GM18498 (cell line): ENCODE measurements around the gene MANBA.

Source experiments
- ATAC-seq: cut with Tn5 transposase; IDR thresholded peaks from one replicate; pipeline ENCODE4 v1.9.1; 2021; ENCODE audit warnings: mild to moderate bottlenecking, moderate library complexity; ENCODE audit not compliant: unreplicated experiment

Gene MANBA

DNA sequence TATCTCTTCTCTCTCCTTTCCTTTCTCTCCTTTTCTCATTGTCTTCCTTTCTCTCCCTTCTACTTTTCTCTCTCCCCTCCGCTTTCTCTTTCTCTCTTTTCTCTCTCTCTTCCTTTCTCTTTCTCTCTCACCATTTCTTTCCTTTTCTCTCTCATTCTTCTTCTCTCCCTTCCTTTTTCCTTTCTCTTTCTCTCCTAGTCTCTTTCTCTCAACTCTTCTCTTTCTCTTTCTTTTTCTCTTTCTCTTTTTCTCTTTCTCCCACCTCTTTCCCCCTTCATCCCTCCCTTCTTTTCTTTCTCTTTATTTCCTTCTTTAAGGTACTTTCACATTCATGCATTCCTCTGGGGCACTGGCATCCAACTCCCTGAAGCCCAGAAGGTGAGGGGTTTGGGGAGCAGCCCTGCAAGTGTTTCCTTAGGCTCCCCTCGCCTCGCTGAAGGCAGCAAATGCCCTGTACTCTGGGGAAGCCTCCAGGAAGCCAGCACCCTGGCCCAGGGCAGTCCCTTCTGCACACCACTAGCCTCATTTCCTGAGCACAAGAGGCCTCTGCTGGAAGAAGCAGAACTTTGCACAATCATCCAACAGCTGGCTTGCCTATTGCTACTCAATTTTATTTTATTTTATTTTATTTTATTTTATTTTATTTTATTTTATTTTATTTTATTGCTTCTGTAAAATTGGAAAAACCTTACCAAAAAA lies 135.4 kb downstream of the MANBA start:
- peak; percentile 93 for ATAC-seq

DNA sequence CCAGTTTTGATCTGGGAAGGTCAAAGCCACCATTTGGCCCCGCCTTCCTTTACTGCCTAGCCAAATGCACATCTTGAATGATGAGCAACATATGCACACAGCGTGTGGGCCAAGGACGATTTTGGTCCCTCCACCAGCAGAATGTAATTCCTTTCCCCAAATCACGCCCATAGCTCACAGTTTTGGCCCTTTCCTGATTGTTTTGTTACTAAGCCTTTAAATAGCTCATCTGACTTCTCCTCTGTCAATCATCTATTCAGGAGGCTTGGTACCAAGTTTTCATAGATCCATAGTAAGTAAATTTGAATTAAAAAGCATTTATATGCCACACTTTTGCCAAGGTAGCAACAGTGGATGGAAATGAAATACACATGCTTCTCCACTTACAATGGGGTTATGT lies 136.3 kb downstream of the MANBA start:
- no peak for ATAC-seq

DNA sequence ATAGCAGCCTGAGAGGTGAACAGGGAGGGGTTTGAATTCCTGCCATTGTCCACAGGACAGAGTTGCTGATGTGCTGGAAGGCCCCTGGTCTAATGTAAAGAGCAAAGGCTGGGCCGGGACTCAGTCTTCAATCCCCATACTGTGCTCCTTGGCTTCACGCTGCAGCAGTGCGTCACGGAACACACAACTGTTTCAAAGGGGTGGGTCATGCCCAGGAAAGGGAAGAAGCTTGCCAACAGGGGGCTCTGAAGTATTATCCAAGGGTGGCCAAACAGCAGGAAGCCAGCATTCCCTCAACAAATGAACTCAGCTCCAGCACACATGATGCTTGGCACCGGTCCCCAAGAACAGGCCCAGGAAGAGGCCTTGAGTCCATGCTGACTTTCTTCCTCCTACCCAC lies 137.1 kb downstream of the MANBA start:
- no peak for ATAC-seq

DNA sequence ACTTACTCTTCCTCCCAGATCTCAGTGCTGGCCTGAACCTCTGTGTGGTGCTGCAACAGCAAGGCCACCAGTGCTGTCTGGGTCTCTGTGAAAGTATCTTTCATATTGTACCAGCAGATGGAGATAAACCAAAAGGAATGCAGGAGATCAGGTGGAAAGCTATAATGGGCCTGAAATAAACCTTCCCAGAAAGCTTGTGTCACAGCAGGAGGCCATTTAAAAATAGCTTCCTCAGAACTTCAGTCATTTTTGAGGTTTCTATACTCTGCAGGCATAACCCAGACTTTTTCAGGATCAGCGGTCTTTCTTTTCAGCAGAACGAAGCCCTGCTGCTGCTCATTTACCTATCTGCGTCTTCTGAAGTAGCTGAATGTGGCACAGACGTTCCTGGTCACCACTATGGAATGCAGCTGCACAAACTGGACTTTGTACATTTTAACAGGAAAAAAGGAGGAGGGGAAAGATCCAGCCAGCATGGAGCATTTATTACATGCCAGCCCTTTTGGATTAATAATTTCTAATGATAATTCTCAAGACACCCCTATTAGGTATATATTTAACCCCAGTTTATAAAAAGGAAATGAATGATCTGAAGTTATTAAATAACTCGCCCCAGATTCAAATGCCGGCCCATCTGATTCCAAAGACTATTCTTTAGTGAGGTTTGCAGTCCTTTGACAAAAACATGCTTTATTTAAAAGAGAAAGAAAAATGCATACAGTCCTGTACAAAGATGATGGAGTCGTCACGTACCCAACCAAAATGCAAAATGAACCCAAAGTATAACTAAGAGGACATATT lies 139.9 kb downstream of the MANBA start:
- ATAC-seq: peak; percentile 52

DNA sequence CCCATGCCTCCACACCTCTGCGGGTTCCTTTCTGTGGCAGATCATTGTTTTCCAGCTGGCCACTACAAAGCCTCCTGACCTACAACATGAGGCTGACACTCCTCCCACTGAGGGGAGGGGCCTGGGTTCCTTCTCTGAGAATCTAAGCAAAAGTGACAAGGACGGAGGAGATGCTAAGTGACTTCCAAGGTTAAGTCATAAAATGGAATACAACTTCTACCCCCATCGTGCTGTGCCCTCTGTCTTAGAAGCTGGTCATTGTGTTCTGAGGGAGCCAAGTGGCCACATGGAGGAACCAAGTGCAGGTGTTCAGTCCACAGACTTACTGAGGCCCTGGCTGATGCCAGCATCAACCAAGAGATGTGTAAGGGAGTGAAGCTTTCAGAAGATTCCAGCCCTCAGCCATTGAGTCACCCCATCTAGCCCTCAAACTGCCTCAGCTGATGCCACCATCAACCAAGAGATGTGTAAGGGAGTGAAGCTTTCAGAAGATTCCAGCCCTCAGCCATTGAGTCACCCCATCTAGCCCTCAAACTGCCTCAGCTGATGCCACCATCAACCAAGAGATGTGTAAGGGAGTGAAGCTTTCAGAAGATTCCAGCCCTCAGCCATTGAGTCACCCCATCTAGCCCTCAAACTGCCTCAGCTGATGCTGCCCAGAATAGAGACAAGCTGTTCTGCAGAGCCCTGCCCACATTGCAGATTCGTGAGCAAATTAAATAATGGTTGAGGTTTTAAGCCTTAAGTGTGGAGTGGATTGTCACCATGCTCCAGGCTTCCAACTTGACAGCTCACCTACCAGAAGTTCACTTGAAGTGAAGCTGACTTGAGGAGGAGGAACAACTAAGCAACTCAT lies 140.8 kb downstream of the MANBA start:
- peak; percentile 12 for ATAC-seq

DNA sequence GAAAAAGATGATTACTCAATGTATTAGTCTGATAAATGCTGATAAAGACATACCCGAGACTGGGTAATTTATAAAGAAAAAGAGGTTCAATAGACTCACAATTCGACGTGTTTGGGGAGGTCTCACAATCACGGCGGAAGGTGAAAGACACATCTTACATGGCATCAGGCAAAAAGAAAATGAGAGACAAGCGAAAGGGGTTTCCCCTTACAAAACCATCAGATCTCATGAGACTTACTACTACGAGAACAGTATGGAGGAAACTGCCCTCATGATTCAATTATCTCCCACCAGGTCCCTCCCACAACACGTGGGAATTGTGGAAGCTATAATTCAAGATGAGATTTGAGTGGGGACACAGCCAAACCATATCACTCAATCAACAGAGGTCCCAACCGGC lies 141.7 kb downstream of the MANBA start:
- peak; percentile 42 for ATAC-seq

DNA sequence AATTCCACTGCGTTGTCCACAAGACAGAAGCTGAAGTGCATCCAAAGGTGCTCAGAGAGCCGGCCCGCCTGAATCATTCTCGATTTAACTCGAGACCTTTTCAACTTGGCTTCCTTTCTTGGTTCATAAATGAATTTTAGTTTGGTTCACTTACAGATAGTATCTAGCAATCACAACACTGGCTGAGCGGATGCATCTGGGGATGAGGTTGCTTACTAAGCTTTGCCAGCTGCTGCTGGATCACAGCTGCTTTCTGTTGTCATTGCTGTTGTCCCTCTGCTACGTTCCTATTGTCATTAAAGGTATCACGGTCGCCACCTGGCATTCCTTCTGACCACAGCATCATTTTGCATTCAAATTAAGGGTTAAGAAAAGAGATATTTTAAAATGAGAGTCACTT lies 144.1 kb downstream of the MANBA start:
- no peak for ATAC-seq

DNA sequence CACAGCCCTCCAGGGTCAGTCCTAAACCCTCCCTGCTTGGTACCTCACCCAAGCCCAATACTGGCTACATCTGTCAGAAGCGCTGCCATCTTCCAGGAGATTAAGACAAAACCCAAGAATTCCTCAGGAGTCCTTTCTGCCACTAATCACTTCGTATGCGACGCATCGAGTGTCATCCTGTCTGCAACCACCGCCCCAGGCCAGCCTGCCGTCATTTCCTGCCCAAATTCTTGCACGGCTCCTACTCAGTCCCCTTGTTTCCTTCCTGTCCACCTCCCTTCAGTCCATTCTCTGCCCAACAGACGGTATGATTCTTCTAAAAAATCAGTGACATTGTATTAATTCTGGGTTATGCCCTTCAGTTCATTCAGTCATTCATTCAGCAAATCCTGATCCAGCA lies 146.0 kb downstream of the MANBA start:
- no peak for ATAC-seq

DNA sequence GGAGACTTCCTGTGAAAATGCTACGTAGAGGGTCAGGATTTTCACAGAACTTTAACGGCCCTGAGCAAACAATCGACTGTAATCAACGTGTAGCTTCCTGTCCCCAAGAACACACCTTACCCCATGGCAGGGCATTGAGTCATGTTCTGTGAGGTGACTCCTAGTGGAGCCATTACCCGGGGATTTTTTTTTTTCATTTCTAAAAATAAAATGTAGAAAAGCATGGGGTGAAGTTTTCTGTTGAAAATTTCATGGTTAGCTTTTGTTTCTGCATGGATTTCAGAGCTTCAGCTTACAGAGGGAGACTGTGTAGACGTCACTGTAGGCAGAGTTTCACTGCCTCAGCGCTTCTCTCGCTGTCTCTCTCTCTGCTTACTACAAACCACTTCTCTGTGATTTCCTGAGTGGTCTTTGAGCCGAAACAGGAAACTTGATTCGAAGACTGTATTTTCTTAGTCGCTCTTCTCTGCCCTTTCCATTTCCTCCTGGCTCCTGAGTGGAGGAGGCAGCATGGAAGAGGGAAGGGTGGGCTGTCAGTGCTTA lies 147.9 kb downstream of the MANBA start:
- ATAC-seq: no peak

DNA sequence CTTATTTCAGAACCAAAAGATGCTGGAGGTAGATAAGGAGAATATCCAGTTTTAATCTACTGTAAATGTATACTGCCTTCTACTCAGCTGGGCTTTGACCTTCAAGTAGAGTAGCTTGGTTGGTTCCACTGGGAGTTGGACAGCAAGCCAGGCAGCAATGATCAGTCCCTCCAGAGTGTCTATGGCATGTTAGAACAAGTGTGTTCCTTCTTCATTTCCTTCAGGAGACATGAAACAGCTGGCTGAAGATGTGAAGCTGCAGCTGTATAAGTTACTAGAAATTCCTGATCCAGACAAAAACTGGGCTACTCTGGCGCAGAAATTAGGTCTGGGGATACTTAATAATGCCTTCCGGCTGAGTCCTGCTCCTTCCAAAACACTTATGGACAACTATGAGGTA lies 148.6 kb downstream of the MANBA start:
- no peak for ATAC-seq

DNA sequence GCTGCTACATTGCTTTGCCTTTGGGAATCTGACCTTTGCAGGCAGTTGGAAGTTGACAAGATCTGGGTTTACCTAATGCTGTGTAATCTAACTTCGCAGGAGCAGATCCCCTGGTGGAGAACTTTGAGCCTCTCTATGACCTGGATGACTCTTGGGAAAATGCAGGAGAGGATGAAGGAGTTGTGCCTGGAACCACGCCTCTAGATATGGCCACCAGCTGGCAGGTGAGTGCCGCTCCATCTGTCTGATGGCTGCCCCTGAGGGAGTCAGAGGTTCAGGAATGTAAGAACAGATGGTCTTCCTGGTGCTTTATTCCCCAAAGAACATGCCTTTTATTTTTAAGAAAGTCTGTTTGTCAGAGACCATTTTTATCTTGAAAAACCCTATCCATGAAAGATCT lies 150.3 kb downstream of the MANBA start:
- no peak for ATAC-seq

DNA sequence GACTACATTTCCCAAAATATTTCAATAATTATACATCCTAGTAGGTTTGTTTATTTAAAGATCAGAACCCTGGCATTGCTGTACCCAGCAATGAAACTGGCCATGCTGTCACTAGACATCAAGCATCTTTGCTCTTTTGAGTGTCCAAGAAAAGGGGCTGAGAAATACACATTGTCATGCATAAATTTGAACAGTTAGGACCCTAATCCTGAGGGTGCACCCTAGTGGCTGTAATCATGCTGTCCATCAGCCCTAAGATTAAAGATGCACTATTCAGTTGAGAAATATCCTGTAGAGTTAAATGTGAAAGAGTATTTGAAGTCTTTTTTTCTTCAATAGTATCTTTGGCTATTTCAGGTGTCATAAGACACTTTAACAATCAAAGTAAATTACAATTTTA lies 150.8 kb downstream of the MANBA start:
- ATAC-seq: no peak

DNA sequence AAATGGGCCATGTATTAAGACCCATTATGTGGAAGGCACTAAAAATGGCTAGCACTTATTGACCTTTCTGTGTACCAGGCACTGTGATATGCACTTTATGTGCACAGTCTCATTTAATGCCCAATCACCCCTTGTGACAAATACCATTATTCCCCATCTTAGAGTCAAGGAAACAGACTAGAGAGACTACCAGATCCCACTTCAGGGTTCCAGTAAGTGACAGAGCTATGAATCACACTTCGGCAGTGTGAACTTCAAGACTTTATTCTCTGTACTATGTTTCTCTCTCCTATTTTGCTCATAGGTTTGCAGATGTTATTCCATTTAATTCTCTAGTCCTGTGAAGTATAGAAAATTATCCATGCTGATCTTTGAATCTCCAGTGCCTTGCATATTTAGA lies 152.6 kb downstream of the MANBA start:
- no peak for ATAC-seq

DNA sequence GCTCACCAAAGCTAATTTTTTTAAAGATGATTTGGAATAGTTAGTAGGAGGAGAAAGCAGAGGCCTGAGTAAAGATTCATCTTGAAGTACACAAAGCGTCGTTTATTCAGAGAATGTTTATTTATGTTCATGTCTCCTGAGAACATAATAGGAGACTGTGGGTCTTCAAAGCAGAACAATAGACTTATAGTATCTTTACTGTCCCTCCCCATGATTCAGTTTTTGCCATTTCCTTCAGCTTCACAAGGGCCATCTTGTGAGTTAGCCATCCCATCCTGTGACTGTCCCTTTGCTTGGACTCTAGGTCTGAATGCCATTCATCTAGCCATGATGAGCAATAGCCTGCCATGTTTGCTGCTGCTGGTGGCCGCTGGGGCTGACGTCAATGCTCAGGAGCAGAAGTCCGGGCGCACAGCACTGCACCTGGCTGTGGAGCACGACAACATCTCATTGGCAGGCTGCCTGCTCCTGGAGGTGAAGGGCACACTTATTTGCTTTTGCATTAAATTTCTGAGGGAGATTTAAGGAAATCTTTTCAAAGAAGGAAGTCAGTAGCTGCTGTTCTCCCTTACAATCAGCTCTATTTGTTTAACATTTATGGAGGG lies 153.8 kb downstream of the MANBA start:
- no peak for ATAC-seq

DNA sequence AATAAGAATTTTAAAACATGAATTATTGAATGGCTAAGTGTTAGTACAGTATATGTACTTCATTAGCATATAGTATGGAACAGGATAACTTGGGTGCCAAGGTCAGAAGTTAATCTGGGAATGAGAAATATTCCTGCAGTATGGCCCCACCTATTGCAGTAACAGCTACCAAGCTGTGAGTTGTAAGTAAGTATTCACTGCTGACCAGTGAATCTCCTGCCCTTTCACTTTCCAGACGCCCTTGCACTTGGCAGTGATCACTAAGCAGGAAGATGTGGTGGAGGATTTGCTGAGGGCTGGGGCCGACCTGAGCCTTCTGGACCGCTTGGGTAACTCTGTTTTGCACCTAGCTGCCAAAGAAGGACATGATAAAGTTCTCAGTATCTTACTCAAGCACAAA lies 154.5 kb downstream of the MANBA start:
- ATAC-seq: no peak

DNA sequence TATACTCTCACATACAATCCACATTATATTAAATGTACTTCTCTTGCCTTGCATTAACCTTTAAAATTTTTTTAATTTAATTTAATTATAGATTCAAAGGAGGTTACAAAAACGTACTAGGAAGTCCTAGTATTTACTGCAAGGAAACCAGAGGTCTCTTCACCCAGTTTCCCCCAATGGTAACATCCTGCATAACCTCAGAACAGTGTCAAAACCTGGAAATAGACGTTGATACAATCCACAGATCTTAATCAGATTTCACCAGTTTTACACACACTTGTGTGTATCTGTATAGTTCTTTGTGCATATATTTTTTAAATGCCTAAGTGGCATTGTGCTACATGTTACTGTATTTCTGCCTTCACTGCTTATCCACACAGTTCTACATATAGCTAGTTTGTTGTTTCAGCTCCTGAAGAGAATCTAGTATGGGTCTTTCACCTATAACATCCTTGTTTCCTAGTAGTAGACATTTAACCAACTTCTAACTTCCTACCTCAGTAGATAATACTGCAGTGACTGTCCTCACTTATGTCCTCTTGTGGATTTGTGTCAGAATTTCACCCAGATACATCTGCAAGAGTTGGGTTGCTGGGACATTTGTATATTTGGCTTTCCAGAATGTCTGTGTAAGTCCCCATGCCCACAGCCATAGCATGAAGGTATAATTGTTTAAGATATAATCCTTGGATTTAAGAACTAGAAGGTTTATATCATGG lies 156.4 kb downstream of the MANBA start:
- ATAC-seq: no peak

DNA sequence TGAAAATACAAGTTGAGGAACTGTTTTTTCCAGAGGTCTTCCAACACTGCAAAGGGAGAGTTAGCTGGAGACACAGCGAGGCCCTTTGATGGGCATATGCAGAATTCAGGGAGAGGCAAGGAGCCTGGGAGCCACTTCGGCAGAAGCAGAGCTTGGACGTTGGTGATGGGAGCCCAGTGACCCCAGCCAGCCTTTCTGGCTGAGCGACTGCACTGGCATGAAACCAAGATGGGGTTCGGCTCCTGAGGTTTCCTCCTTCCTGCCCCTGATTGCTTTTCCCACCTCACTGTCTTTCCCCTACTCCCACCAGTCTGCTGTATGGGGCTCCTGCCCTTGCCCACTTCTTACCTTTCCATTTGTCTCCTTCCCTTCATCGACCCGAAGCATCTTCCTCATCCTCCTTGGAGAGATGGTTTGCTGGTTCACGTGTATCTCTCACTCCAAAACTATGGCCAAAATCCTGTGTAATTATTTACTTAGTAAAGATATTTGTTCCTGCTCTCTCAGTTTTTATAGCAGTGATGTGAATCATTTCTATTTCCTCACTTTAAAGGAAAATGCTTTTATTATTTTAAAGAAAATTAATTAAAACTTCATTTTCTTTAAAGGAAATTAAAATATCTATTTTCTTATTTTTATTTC lies 159.1 kb downstream of the MANBA start:
- no peak for ATAC-seq

DNA sequence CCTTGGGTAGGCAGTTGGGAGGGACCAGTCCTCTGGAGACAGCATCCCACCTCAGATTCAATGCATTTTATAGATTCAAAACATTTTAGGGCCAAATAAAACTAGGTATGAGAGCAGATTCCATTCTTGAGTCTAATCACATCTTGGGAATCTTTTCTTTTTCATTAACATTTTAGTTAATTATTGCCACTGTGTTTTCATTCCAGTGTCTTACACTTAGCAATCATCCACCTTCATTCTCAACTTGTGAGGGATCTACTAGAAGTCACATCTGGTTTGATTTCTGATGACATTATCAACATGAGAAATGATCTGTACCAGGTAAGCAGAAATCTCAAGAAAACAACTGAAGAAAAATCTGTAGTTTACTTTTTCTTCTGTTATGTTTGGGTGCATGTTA lies 160.1 kb downstream of the MANBA start:
- ATAC-seq: no peak

DNA sequence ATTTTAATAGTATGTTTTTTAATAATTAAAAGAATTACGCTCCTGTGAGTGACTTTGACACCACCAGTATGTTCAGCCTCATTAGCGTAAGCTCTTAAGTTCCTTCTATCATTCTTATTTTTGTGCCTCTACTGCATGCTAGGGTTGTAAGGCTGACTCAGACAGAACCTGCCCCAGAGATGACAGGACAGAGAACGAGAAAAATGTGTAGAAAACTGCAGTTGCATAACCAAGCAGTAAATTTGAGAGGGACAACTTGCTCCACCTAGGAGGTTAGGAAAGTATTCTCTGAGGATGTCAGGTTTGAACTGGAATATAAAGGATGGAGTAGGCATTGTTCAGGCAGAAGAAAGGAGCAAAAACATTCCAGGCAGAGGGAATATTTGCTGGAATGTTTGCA lies 160.9 kb downstream of the MANBA start:
- ATAC-seq: no peak

DNA sequence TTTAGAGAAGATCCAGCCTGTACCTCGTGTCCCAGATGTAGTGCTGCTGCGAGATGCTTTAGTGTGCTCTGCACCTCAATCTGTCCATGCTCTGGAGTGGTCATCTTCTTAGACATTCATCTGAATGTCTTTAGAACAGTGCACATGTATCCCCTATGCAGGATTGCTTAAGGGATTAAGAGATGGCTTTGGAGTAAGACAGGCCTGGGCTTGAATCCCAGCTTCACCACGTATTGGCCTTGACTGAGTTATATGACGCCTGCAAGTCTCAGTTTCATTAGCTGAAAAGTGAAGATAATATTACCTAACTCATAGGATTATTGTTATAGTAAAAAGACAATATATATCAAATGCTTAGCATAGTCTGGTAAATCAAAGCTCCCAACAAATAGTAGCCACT lies 161.3 kb downstream of the MANBA start:
- peak; percentile 23 for ATAC-seq
